PC-3 (cell line): ENCODE measurements around the gene TEX2. TPM values are rescaled to one million over a fixed set of nuclear protein-coding genes. Genes with fewer than 3 reads are reported as not detected.

Experiments
- ATAC-seq: fragments of 200-7000 bp; cut with Tn5 transposase; 2 replicates; pipeline ENCODE4 v1.9.1; 2020; ENCODE audit warnings: mild to moderate bottlenecking, moderate library complexity
- BruUV-seq: library from RNA; stranded (reverse); fragments of 400-500 nt; replicated peaks from 2 replicates; lab custom pipeline; 2021; lab: Mats Ljungman, UMichigan
- CTCF ChIA-PET: fragments of 300-600 bp; sonication (Branson Sonifier 250); formaldehyde crosslinking; loops from one replicate; lab custom pipeline; 2022; ENCODE audit warnings: antibody characterized with exemption; lab: Charles Lee
- POLR2A ChIA-PET: fragments of 300-600 bp; sonication (Branson Sonifier 250); formaldehyde crosslinking; loops from one replicate; lab custom pipeline; 2022; ENCODE audit warnings: antibody characterized with exemption; ENCODE audit not compliant: unreplicated experiment; lab: Charles Lee
- DNase-seq: peaks from one replicate; pipeline ENCODE4 v3.0.0-alpha.2; 2015
- H2AFZ ChIP-seq: fragments of 300-600 bp; sonication (generic); 2 replicates; pipeline ENCODE4 v1.6.0; 2016; ENCODE audit warnings: antibody characterized with exemption, low read length
- H3F3A ChIP-seq: fragments of 300-600 bp; sonication (generic); one replicate; pipeline ENCODE4 v1.6.0; 2017; ENCODE audit warnings: antibody characterized with exemption, low read length, control low read depth, mild to moderate bottlenecking; ENCODE audit not compliant: unreplicated experiment
- H3K27ac ChIP-seq: fragments of 300-600 bp; sonication (generic); 2 replicates; pipeline ENCODE4 v1.5.1; 2016; ENCODE audit warnings: mild to moderate bottlenecking, low read length
- H3K27me3 ChIP-seq: fragments of 300-600 bp; sonication (generic); 2 replicates; pipeline ENCODE4 v1.6.1; 2016; ENCODE audit warnings: low read length, mixed read lengths
- H3K36me3 ChIP-seq: fragments of 300-600 bp; sonication (generic); 2 replicates; pipeline ENCODE4 v1.6.1; 2016; ENCODE audit warnings: low read depth, mixed run types, low read length, mixed read lengths
- H3K4me1 ChIP-seq: fragments of 300-600 bp; sonication (generic); 2 replicates; pipeline ENCODE4 v1.5.1; 2016; ENCODE audit warnings: low read length; ENCODE audit not compliant: insufficient read depth
- H3K4me2 ChIP-seq: fragments of 300-600 bp; sonication (generic); 2 replicates; pipeline ENCODE4 v1.6.0; 2016; ENCODE audit warnings: low read length
- H3K4me3 ChIP-seq: fragments of 300-600 bp; sonication (generic); 2 replicates; pipeline ENCODE4 v1.5.1; 2016; ENCODE audit warnings: mild to moderate bottlenecking, low read length, mixed read lengths
- H3K79me2 ChIP-seq: fragments of 300-600 bp; sonication (generic); 2 replicates; pipeline ENCODE4 v1.6.1; 2017; ENCODE audit warnings: low read length, mixed read lengths
- H3K9ac ChIP-seq: fragments of 300-600 bp; sonication (generic); 2 replicates; pipeline ENCODE4 v1.6.0; 2016; ENCODE audit warnings: mild to moderate bottlenecking, low read length
- H3K9me2 ChIP-seq: fragments of 300-600 bp; sonication (generic); replicated peaks from 2 replicates; pipeline ENCODE4 v1.6.1; 2016; ENCODE audit warnings: mixed run types, low read length, mixed read lengths
- H3K9me3 ChIP-seq: fragments of 300-600 bp; sonication (generic); 2 replicates; pipeline ENCODE4 v1.6.1; 2016; ENCODE audit warnings: low read length, mixed read lengths
- H4K20me1 ChIP-seq: fragments of 300-600 bp; sonication (generic); 2 replicates; pipeline ENCODE4 v1.6.1; 2016; ENCODE audit warnings: low read length, mixed read lengths
- CTCF ChIP-seq: fragments of 300-600 bp; sonication (generic); conservative IDR thresholded peaks from 2 replicates; pipeline ENCODE4 v1.5.1; 2017; ENCODE audit warnings: antibody characterized with exemption, low read depth, mild to moderate bottlenecking, low read length
- EZH2 ChIP-seq: fragments of 300-600 bp; sonication (generic); IDR thresholded peaks from one replicate; pipeline ENCODE4 v1.6.1; 2017; ENCODE audit warnings: antibody characterized with exemption, mild to moderate bottlenecking, low read length; ENCODE audit not compliant: unreplicated experiment
- EZH2phosphoT487 ChIP-seq: fragments of 300-600 bp; sonication (generic); IDR thresholded peaks from 2 replicates; pipeline ENCODE4 v1.6.1; 2018; ENCODE audit warnings: mild to moderate bottlenecking, antibody characterized with exemption, low read length, borderline replicate concordance
- intact Hi-C: fragments of 100-400 bp; cut with micrococcal nuclease; formaldehyde crosslinking; loops from 2 replicates; pipeline ENCODE4 v1.9.0; 2023
- total RNA-seq: library from RNA; depleted of rRNA; stranded (reverse); fragments of >200 nt; gene quantifications from 2 replicates; pipeline ENCODE4 v1.2.3, GENCODE V29; 2014

Gene TEX2
- total RNA-seq, 1 experiment from 2014 or later, result 44.2 TPM

DNA sequence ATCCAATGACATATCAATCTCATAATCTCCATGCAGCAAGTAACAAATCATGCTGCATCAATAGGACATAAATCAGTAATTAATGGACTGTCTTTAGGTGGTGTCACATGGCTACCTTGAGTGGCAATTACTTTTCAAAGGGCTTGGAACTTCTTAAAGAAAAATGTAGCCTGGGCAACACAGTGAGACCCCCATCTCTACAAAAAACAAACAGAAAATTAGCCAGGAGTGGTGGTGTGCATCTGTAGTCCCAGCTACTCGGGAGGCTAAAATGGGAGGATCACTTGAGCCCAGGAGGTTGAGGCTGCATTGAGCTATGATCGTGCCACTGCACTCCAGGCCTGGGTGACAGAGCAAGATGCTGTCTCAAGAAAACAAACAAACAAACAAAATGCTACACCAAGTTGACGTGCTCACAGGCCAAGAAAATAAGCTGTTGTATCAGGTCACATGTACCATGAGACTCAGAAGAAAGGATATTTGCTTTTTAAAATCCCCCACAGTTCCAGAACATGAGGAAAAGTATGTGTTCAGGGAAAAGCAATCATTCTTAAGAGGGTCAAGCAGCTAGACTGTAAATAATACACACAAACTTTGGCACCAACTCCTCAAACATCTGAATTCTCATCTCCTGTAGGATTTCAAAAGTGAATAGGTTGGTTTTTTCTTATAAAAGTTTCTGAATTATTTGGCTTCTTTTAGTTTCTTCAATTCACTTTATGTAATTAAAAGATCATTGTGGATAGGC is 109.3 kb downstream of the TEX2 start:
- BruUV-seq, result no TSS peak
- no peak for DNase-seq
- H3K36me3 ChIP-seq, result peaks cover 10% of the 10 kb centered on the region; the same call in 1 of the 2 replicates
- intact Hi-C loops, result no loop called here
- CTCF ChIA-PET, result no interaction called here
- peaks cover 4% of the 10 kb centered on the region for H3F3A ChIP-seq
- no peak overlapping the region for H2AFZ ChIP-seq
- no peak for ATAC-seq
- H3K4me1 ChIP-seq, result peaks cover 21% of the 10 kb centered on the region
- no peak overlapping the region for H3K4me3 ChIP-seq
- POLR2A ChIA-PET, result interaction anchor here (0.6 kb wide), 1 partner anchor 8 kb away, joined by 4 read pairs; no protein-coding TSS in a partner anchor
- H3K4me2 ChIP-seq, result no peak overlapping the region
- H3K9me2 ChIP-seq, result no peaks in the 10 kb centered on the region
- H3K27me3 ChIP-seq, result no peaks in the 10 kb centered on the region
- no peak overlapping the region for H3K9ac ChIP-seq
- H3K79me2 ChIP-seq, result no peaks in the 10 kb centered on the region
- H3K27ac ChIP-seq, result no peak overlapping the region
- TF ChIP-seq EZH2, result no peak
- no peaks in the 10 kb centered on the region for H4K20me1 ChIP-seq
- no peaks in the 10 kb centered on the region for H3K9me3 ChIP-seq

DNA sequence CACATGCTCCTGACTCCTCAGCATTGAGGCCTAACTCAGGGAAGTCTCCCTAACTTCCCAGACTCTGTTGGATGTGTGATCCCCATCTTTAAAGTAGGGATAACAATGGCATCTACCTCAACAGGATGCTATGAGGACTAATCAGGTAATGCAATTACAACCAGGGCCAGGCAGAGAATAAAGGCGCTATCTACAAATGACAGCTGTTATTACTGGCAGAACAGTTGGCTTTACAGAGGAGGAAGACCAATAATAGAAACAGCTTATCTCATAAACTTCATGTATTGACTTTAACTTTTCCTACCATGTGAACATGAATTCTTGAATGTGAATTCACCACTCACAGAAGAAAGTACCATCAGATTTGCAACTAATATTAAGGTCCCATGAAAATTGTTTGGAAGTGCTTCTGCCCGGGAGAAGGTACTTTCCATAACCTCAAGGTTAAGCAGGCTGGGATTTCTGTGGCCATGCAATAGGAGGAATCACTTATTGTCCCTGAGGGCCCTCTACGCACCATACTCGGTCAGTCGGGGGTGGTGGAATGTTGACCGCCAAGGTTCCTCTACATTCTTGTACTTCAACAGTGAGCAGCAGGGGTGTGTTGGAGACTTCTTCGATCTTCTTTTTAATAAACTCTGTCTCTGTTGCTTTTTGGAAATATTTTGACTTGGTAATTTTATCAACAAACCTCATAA is 110.5 kb downstream of the TEX2 start:
- Histone ChIP-seq H2AFZ (no peak overlapping the region), H3K27ac (no peak overlapping the region), H3K9me3 (no peaks in the 10 kb centered on the region), H3K4me2 (no peak overlapping the region), H3K4me3 (no peak overlapping the region), H4K20me1 (no peaks in the 10 kb centered on the region), H3K9me2 (no peaks in the 10 kb centered on the region), H3K79me2 (no peaks in the 10 kb centered on the region), H3F3A (peaks cover 16% of the 10 kb centered on the region), H3K27me3 (no peaks in the 10 kb centered on the region), H3K36me3 (peaks cover 10% of the 10 kb centered on the region; the same call in 1 of the 2 replicates), H3K9ac (no peak overlapping the region), H3K4me1 (peaks cover 16% of the 10 kb centered on the region)
- intact Hi-C loops, result no loop called here
- ATAC-seq (no peak), DNase-seq (no peak)
- no peak for TF ChIP-seq CTCF
- TF ChIP-seq EZH2, result no peak
- TF ChIP-seq EZH2phosphoT487, result no peak
- CTCF ChIA-PET, result interaction anchor here (0.8 kb wide), 1 partner anchor 129 kb away, joined by 3 read pairs; no protein-coding TSS in a partner anchor
- no TSS peak for BruUV-seq
- POLR2A ChIA-PET, result interaction anchor here (0.6 kb wide), 1 partner anchor 127 kb away, joined by 3 read pairs; no protein-coding TSS in a partner anchor

- Histone ChIP-seq H3K4me3 (no peak overlapping the region), H3K9ac (no peak overlapping the region), H4K20me1 (0 out of 2 replicates have a peak, but pooled peaks cover 4% of the 10 kb centered on the region), H3K9me3 (no peaks in the 10 kb centered on the region), H3K27ac (no peak overlapping the region), H3K27me3 (no peaks in the 10 kb centered on the region), H3K4me2 (no peak overlapping the region), H3F3A (peaks cover 30% of the 10 kb centered on the region), H3K4me1 (peaks cover 10% of the 10 kb centered on the region), H3K36me3 (peaks cover 15% of the 10 kb centered on the region), H2AFZ (no peak overlapping the region), H3K9me2 (no peaks in the 10 kb centered on the region), H3K79me2 (peaks cover 10% of the 10 kb centered on the region)
- TF ChIP-seq CTCF, result no peak
- no peak for TF ChIP-seq EZH2phosphoT487
- no peak for TF ChIP-seq EZH2
- ATAC-seq (no peak), DNase-seq (no peak)
- no TSS peak for BruUV-seq
- CTCF ChIA-PET, result no interaction called here
- POLR2A ChIA-PET, result no interaction called here
- intact Hi-C loops, result no loop called here
These were observed 112.1 kb downstream of the TEX2 start for GRCh38 chr17:64151016-64151368.
